ENCODE results near the gene SIGLEC11.

- TF ChIP-seq CTCF (IDR thresholded peaks at IDR 0.05) (no peak), POLR2A (IDR thresholded peaks at IDR 0.05) (no peak)
Observed at GRCh38 chr19:49988433-49988832, 27.5 kb upstream of the SIGLEC11 start.

Measured in thyroid gland (tissue), 4 donors.